GM04504 (cell line): ENCODE measurements around the gene ZNF521.
A peak's percentile ranks its signal among the peaks of the same experiment; 100 is the strongest.

ENCODE experiments used
- DNase-seq: peaks from one replicate; pipeline ENCODE4 v3.0.0-alpha.2; 2012; ENCODE audit warnings: low read depth

Gene ZNF521

DNA sequence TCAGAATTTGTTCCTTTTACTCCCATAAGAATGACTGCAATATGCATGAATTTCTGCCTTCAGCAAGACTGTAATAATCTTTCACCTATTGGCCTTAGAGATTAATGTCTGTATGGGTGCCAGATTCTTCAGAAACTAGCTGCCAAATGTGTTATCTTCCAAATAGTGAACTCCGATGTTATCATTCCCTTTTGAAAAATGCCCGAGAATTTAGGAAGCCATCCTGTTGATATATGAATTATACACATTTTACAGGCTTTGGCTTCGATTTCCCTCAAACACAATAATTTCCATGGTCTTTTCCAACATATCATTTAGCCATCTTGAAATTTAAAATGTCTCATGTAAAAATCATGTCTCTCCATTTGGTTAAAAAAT is 101.5 kb downstream of the ZNF521 start:
- no peak for DNase-seq

DNA sequence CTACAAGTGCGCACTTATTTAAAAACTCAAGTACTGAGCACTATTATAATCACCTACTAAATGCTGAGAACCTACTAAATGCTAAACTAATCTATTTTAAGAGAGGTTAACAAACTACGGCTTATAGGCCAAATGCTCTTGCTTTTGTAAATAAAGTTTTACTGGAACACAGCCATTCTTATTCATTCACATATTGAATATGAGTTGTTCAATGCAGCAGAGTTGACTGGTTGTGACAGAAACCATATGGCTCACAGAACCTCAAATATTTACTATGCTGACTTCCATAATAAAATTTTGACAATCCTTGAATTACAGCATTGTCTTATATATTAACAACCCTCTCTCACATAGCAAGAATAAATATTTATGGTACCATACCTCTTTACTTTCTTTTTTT is 103.2 kb downstream of the ZNF521 start:
- DNase-seq: no peak

DNA sequence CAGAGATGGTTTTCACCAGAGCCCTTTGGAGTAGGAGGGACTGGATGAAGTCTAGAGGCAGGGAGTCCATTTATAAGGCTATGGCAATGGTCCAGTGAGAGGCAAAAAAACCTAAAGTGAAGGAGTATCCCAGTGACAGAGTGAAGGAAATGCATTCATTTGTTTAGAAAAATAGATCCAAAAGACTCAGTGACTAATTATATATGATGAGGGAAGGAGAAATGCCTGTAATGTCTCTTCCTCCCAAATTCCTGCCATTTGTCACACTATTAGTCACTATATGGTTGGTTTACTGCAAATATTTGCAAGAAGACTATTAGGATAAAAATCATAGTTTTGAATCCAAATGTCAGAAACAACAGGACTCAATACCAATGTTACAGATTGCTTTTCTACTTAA is 104.2 kb downstream of the ZNF521 start:
- peak; percentile 22 for DNase-seq

DNA sequence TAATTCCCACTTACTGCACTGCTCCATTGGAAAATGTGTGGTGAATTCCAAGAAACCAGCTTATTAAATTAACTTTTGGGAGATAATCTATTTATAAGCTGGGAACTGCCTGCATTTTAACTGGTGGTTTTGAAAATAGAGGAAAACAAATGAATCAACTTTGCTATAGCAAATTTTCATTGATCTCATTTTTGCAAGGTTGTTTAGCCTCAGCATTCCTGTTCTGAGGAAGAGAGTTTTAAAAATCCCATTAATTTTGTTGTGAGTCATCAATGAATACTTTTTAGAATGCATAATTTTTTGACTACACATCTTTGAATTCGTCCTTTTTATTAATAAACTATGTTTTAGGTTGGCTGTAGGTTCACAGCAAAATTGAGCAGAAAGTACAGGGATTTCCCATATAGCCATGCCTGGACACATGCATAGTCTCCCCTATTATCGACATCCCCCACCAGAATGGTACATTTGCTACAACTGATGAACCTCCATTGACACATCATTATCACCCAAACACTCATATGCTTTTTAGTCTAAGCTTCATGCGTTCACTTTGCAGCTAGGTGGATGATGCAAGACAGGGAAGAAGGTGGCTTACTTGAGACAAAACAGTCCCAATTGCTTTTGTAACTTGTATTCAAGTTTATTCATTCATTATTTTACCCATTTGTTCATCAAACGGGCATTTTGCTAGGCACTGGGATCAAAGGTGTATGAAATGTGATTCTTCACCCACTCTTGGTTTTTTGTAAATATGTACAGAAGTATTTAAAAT is 106.9 kb downstream of the ZNF521 start:
- DNase-seq: no peak

DNA sequence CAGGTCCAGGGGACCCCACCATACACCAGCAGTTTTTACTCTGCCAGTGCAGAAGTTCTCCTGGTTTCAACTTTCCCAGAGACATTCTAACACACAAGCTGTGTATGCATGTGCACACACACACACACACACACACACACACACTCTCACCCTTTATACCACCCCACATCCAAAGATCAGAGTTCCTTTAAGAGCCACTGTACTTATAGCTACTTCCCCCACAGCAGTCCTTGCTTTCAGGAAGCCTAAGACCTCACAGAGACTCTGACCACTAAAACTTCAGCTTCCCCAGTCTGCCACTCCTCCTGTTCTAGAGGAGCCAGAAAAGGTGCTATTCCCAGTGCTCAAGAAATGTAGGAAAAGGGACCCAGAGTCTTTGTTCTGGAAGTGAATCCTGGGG is 107.8 kb downstream of the ZNF521 start:
- DNase-seq: no peak

DNA sequence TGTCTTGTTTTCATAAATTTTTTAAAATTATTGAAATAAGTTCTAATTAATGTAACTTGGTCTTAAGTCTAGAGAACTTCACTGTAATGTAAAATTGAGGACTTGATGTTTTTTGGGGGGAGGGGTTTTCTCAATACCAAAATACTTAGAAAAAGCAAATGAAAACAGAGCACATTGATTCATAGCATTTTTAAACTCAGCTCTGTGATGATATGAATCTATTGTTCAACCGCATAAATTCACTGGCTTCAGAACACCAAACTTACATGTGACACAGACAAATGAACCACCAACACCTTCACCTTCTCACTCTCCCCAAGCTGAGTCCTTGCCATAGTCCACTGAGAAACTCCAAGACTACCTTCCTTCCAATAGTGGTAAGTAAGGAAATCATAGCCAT is 108.2 kb downstream of the ZNF521 start:
- no peak for DNase-seq

- no peak for DNase-seq
Measured at GRCh38 chr18:25243257-25243656, 108.7 kb downstream of the ZNF521 start.

- no peak for DNase-seq
Measured at GRCh38 chr18:25240420-25240770, 111.6 kb downstream of the ZNF521 start.

DNA sequence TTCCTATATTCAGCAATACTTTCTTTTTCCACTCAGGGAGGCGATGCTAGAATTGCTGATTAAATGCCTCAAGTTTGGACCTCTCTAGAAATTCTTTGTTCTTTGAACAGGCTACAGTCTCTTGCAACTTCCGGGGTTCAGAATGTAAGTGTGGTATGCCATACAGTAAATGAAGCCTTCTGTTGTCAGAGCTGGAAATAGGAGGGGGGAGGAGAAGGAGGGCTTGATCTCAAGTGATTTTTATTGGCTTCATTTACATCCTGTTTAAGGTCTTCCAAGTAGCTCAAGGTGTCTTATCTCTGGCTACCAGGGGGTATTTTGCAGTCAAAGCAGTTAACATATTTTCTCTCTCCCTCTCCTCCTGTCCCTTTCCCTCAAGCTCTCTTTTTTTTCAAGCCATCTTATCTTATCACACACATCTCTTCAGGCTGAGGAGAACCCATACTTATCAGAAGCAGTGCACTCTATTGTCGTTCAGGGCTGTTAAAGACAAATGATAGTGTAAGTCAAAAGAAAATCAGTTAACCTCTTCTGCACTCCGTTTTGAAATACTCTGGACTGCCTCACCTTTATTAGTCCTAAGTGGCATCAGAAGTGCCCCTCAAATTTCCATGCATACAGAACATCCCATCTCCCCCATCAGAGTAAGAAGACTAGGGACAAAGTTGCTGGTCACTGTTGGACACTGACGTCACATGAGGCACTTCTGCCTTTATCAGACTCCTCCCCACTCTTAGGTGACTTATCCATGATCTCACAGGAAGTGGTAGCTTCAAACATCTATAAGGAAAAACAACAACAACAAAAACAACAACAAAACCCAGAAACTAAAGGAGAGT is 112.2 kb downstream of the ZNF521 start:
- DNase-seq: no peak

DNA sequence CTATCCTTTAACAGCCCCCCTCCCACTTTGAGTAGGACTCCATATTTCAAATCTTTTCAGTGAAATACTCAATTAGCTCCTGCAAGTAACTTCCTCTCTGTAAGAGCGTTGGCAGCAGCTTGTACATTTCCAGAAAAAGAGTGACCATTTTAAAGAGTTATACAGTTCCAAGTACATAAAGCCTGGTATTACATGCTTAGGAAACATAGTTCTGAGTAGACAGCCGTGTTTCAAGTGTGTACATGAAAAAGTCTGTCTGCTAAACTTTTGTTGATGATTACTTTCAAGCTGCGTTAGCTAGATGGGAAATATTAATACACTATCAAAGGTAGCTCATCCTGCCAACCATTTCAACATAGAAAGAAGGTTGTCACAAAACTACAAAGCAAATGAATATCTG is 112.8 kb downstream of the ZNF521 start:
- no peak for DNase-seq

- DNase-seq: no peak
Measured at GRCh38 chr18:25237571-25238267, 114.2 kb downstream of the ZNF521 start.

DNA sequence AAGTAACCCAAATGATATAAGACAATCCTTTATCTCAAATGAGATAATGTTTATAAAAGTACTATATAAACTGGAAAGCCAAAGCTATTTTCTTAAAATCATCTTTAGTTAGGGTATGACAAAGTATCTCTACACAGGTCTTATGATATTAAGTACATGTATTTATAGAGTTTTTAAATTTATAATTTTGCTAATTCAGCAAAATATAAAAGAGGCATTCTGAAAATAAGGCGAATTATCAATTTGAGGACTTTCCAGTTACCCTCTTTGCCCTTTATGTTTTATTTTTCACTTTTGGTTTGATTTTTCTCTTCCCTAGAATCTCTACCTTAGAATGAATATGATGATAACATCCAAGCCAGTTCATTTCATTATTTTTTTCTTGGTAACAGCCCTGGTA is 115.2 kb downstream of the ZNF521 start:
- no peak for DNase-seq

DNA sequence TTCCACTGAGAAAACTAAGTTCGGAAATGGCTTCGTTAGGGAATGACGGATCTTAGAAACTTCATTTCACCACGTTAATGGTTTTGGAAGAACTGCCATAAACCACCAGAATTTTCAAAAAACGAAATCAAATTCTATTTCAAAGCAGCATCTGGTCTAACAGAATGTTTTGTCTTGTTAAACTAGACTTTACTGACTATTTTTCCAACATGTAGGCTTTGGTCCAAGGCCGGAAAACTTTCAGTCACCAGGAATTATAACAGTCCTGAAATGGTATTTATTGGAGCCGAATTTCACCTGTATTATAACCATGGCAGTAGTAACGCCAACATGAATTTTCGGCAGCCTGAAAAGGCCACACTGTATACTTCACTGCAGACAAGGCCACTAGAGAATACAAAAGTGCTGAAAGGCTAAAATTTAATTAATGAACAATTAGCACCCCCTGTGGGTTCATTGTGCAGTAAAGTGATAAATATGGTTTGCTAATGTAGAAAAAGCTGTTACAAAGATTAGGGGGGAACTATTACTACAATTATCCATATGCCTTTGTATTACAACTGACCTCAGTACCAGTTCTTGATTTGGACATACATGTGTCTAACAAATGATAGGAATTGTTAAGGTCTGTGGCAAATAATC is 116.4 kb downstream of the ZNF521 start:
- no peak for DNase-seq

DNA sequence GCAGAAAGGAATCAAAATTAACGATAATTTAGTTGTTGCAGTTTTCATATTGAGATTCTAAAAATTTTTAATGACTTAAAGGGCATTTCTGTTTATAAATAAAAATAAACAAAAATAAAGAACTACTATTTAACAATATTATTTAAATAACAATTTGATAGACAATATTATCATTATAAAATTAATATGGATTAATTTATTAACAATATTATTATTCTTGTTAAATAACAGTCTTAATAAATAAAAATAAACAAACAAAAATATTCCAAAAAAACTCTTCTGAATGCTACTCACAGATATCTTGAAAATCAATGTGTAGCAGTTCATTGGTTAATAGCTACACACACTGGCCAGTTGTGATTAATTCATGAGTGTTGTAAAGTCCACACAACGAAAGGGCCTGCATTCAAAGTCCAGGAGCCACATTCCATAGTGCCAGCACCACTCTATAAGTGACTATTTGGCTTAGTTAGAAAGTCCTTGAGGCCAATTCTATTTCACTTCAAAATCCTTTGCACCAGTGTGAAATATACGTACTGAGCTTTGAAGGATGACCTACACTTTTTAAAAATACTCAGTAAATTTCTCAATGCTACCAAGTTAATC is 117.1 kb downstream of the ZNF521 start:
- DNase-seq: no peak

DNA sequence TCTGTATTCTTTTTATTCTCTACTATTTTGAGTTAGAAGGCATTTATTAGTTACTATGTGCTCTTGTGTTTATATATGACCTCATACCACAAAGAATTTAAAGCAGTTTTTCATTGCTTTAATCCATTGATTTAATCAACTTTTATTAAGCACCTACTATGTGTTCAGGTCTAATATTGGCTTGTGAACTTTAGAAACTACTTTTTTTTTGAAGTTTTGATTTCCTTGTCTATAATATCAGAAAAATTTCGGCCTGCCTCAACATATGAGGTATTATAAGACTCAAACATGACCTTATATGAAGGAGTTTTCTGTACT is 117.7 kb downstream of the ZNF521 start:
- DNase-seq: no peak

DNA sequence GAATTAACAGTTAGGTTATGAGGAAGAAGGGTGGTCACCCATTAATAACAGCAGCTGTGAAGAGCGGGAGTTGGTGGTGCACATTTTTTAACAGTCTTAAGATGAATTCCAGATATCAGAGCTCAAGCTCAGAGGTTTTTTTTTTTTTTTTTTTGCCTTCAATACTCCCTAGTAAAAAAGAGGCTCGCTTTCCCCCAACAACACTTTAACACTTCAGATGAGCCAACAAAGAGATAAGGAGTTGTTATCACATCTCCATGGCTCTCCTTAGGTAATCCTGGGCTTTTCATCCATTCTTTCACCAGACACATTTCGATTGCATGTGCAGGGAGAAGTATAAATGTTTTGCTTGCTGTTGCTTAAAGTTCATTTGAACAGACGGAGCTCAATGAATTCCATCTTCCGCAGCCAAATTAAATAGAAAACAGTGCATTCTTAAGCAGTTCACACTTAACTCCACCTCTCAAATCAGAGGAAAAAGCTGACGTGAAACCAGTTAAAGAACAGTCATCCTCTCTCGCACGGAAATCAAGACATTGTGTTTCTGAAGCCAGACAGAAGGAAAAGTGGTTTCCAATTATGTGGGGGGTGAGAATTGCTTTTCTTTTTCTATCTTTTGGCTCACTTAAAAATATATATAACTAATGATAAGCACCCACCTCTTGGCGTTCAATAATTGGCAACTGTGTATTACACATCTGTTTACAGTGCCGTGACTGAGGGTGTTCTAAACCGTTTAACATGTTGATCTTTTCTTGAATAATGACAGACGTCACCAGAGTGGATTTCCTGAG is 118.2 kb downstream of the ZNF521 start:
- peak; percentile 40 for DNase-seq

GRCh38 chr18:25231327-25231691 is 120.7 kb downstream of the ZNF521 start:
- DNase-seq: no peak

GRCh38 chr18:25230658-25231326 is 121.2 kb downstream of the ZNF521 start:
- DNase-seq: peak; percentile 76

GRCh38 chr18:25229920-25230319 is 122.0 kb downstream of the ZNF521 start:
- DNase-seq: no peak

DNA sequence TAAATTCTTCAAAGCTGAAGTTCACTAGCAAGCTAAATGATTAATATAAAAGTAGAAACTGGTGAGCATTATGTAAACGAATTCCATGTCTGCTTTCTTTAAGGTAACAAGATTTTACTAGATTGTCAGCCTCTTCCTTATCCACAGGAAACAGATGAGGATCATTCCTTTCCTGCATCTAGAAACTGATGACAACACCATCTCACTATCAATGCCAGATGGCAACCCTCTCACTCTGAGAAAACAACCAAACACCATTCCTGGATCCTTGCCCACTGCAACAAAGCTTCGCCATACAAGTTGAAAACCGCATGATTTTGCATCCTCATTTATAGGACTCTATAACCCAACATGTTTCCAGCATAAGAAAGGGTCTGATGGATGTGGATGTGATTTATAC is 122.9 kb downstream of the ZNF521 start:
- peak; percentile 48 for DNase-seq

- DNase-seq: no peak
Measured at GRCh38 chr18:25228410-25228809, 123.6 kb downstream of the ZNF521 start.
